HG03103 (cell line): ENCODE results near the gene SPATC1L.
"Not testable (repeated sequence)": the region's sequence is repeated elsewhere in the genome, so short reads cannot be mapped to it uniquely, and the experiment has no call there.

Experiments
- ATAC-seq: cut with Tn5 transposase; IDR thresholded peaks from one replicate; pipeline ENCODE4 v1.9.1; 2021; ENCODE audit warnings: low read depth; ENCODE audit not compliant: unreplicated experiment

The SPATC1L gene

GRCh38 chr21:46151989-46152926 lies 32.0 kb downstream of the SPATC1L start:
- no peak for ATAC-seq

- no peak for ATAC-seq
Measured at GRCh38 chr21:46151261-46151988, 32.8 kb downstream of the SPATC1L start.

GRCh38 chr21:46150491-46151121 lies 33.7 kb downstream of the SPATC1L start:
- ATAC-seq: no peak

- ATAC-seq: no peak
Measured at GRCh38 chr21:46150073-46150472, 34.2 kb downstream of the SPATC1L start.

- no peak for ATAC-seq
Measured at GRCh38 chr21:46149205-46149901, 34.9 kb downstream of the SPATC1L start.

GRCh38 chr21:46148106-46148505 lies 36.2 kb downstream of the SPATC1L start:
- no peak for ATAC-seq

- not testable (repeated sequence) for ATAC-seq
Measured at GRCh38 chr21:46147429-46147828, 36.8 kb downstream of the SPATC1L start.

- ATAC-seq: no peak
Measured at GRCh38 chr21:46146856-46147255, 37.4 kb downstream of the SPATC1L start.

GRCh38 chr21:46145840-46146691 lies 38.2 kb downstream of the SPATC1L start:
- no peak for ATAC-seq

GRCh38 chr21:46145159-46145839 lies 39.0 kb downstream of the SPATC1L start:
- no peak for ATAC-seq

GRCh38 chr21:46144464-46145070 lies 39.7 kb downstream of the SPATC1L start:
- no peak for ATAC-seq

- no peak for ATAC-seq
Measured at GRCh38 chr21:46142582-46143473, 41.4 kb downstream of the SPATC1L start.

GRCh38 chr21:46141767-46142581 lies 42.3 kb downstream of the SPATC1L start:
- ATAC-seq: no peak

GRCh38 chr21:46140352-46141003 lies 43.8 kb downstream of the SPATC1L start:
- ATAC-seq: not testable (repeated sequence)

GRCh38 chr21:46139686-46140085 lies 44.6 kb downstream of the SPATC1L start:
- no peak for ATAC-seq

GRCh38 chr21:46138383-46138970 lies 45.8 kb downstream of the SPATC1L start:
- no peak for ATAC-seq
